G401.6 (cell line): ENCODE results near the gene WRNIP1.

Experiments
- FAIRE-seq: peaks from 2 replicates; lab custom pipeline; 2012; peaks lifted over from hg19 to GRCh38; lab: Jason Lieb, UNC

The WRNIP1 gene

GRCh38 chr6:2763345-2763841 is 1.8 kb upstream of the WRNIP1 start:
- no peak for FAIRE-seq

DNA sequence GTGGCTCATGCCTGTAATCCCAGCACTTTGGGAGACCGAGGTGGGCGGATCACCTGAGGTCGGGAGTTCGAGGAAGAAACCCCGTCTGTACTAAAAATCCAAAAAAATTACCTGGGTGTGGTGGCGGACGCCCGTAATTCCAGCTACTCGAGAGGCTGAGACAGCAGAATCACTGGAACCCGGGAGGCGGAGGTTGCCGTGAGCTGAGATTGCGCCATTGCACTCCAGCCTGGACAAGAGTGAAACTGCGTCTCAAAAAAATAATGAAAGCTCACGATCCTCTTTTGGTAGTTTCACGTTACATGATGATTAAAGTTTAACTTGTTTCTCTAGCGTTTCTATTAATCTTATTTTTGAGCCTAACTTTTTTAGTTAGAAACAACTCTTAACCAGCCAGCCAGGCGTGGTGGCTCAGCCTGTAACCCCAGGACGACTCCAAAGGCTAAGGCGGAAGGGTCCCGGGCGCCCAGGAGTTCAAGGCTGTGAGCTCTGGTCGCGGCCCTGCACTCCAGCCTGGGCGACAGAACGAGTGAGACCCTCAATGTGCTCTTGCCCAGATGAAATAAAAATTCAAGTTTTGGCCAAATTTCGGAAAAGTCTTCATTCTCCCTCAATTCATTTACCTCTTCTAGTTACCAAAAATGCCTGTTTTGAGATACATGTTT is 1.2 kb upstream of the WRNIP1 start:
- FAIRE-seq = no peak

GRCh38 chr6:2764610-2765165 is 505 bp upstream of the WRNIP1 start:
- no peak for FAIRE-seq

- no peak for FAIRE-seq
Measured at GRCh38 chr6:2765896-2766766, 938 bp downstream of the WRNIP1 start.

GRCh38 chr6:2766767-2767656 is 1.8 kb downstream of the WRNIP1 start:
- FAIRE-seq = peak; percentile 15

- no peak for FAIRE-seq
Measured at GRCh38 chr6:2767657-2768524, 2.7 kb downstream of the WRNIP1 start.

DNA sequence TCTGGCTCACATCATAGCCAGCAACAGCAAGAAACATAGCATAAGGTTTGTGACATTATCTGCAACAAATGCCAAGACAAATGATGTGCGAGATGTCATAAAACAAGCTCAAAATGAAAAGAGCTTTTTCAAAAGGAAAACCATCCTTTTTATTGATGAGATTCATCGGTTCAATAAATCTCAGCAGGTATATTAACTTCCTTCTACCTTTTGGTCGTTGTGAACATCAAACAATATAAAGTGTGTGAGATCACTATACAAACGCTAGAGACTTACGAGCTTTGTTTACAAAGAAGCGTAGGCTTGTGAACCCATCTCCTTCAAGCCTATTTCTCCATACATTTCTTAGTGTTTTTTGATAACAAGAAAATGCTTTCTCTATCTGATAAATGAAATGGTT is 3.5 kb downstream of the WRNIP1 start:
- FAIRE-seq = no peak

GRCh38 chr6:2770171-2770570 is 5.0 kb downstream of the WRNIP1 start:
- FAIRE-seq = no peak

DNA sequence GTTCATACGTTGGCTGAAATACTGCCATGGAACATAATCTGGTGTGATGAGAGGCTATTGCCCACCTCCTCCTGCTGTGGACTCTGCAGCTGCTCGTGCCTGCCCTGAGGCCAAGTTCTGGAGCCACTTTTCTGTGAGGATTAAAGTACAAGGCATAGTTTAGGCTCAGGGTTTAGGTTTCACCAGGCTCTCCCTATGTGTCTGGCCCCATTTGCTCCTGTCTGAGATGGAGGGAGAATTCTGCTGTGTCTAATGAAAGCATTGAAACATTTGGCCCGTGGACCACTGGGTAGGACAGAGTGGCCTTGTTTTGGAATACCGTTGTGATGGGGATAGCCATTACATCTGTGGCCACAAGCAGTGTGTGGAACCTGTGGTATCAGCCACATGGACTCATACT is 5.9 kb downstream of the WRNIP1 start:
- FAIRE-seq = no peak

GRCh38 chr6:2772840-2773239 is 7.6 kb downstream of the WRNIP1 start:
- no peak for FAIRE-seq

- FAIRE-seq = no peak
Measured at GRCh38 chr6:2773449-2773848, 8.3 kb downstream of the WRNIP1 start.

DNA sequence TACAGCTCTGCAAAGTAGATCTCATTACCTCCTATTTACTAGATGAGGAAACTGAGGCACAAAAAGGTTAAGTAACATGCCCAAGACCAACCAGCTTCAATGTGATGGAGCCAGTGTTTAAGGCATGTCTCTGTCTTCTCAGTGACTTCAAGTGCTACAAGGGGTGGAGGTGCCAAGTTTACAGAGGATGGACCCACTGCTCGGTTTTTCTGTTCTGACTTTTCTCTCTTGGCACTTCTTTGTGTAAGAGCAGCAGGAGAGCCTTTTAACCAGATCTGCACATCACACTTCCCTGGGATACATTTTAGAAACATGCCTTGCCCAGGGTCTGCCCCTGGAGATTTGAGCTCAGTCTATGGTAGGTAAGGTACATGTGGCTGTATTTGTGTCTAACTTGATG is 9.8 kb downstream of the WRNIP1 start:
- FAIRE-seq = no peak

DNA sequence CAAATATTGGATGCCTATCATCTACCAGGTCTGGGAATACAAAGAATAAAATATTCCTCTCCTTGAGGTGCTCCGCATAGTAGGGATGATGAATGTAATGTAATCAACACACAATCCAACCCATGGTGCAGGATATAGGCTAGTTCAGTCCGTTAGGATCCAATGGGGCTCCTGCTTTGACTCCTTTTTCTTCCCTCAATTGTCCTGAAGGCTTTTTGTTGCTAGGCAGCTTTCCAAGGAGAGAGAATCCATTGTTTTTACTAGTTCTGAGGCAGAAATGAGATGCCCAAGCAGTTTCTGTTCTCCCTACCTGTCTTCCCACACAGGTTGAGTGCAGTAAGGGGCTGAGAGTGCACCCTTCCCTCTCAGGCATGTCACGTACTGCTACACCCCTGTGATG is 12.1 kb downstream of the WRNIP1 start:
- no peak for FAIRE-seq

DNA sequence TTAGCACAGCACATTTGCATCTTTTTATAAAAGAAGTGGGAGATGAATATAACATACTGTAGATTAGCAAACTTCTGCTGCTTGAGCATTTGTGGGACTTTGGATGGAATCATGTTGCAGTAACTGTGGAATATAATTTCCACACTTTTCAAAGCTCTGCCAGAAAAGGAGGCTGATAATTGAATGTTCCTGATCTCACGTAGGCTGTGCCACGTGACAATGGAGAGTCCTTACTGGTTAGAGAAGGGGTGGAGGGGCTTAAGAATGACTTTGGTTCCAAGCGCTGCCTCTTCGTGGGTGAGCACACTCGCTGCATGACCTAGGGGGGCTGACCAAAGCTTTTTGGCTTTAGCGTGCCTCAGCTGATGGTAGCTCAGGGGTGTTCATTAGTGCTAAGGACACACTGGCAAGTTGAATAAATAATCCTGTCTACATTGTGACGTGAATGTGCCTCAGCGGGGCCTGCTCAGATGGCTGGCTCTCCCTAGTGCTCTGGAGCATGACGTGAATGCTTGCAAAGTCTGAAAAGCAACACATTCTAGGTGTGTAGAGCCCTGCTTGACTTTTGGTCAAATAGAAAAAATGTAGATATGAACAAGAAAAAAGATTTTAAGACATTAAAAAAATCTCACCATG is 15.0 kb downstream of the WRNIP1 start:
- FAIRE-seq = no peak

- FAIRE-seq = no peak
Measured at GRCh38 chr6:2781685-2782355, 16.6 kb downstream of the WRNIP1 start.

GRCh38 chr6:2782356-2782708 is 17.1 kb downstream of the WRNIP1 start:
- no peak for FAIRE-seq

DNA sequence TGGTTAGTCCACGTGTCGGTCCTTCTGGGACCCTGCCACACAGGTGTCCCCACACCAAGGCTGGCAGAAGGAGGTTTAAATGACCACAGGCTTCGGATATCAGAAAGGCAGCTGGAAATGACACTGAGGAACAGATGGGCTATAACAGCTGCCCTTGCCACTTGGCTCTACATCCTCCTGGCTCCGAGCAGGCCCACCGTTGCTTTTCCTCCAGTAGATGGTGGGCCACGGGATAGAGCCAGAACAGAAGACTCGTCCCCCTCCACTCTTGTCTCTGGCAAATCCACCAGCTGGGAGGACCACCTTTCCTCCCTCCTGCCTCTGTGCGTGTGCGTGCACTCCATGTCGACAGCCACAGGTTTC is 17.6 kb downstream of the WRNIP1 start:
- FAIRE-seq = no peak

DNA sequence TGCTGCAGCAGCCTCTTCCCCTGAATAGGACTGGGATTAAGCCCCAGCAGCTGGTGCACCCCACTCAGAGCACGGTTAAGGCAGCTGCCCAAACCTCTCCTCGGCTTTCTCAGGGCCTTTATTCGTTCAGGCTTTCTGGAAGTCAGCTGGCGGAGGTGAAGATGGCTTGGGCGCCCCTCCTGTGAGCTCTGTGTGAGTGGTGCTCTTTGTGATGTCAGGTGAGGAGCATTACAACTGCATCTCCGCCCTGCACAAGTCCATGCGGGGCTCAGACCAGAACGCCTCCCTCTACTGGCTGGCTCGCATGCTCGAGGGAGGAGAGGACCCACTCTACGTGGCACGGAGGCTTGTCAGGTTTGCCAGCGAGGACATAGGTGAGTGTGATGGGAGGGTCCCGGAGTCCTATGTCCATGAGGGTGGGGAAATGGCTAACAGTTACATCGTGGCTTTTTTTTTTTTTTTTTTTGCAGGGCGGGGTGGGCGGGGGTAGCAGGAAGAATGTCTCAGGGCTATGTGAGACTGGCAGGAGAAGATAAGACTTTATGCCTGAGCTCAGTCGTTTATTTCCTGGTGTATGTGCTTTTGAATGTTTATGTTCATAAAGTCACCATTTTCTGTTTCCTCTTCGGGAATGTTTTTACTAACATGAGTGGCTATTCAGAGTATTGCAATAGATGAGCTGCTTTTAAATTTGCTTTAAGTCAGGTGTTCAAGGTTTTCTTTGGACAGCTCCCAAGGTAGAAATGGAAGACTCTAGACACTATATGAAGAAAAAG is 18.2 kb downstream of the WRNIP1 start:
- FAIRE-seq = no peak

DNA sequence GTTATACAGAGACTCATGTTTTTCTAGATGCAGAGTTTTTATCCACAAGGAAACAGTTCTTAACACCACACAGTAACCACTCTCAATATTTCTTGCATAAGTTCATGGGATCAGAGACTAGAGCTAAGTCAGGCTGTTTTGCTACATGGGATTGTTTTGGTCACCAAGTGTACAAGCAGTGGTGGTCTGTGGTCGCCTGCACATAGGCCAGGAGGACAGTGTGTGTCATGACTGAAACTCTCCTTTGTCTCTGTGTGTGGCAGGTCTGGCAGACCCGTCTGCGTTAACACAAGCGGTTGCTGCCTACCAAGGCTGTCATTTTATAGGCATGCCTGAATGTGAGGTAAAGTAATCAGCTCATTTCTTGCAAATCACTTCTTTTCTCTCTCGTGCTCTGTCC is 18.9 kb downstream of the WRNIP1 start:
- FAIRE-seq = no peak

DNA sequence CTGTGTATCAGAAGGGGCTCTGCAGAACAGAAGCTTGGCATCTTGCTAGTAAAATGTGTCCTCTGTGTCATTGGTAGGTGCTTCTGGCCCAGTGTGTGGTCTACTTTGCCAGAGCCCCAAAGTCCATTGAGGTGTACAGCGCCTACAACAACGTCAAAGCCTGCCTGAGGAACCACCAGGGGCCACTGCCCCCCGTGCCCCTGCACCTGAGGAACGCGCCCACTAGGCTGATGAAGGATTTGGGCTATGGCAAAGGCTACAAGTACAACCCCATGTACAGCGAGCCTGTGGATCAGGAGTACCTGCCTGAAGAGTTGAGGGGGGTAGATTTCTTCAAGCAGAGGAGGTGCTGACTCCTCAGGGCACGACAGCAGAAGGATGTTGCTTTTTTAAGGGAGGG is 19.7 kb downstream of the WRNIP1 start:
- FAIRE-seq = no peak
